ENCODE results near the gene SEC61G.

Gene SEC61G

GRCh38 chr7:54757711-54758110 lies 1.3 kb downstream of the SEC61G start:
- DNase-seq, result no peak

- DNase-seq, result no peak
These were observed 9.8 kb downstream of the SEC61G start for GRCh38 chr7:54749200-54749599.

GRCh38 chr7:54747234-54747633 lies 11.8 kb downstream of the SEC61G start:
- DNase-seq, result no peak

- no peak for DNase-seq
These were observed 15.4 kb downstream of the SEC61G start for GRCh38 chr7:54743580-54743979.

- no peak for DNase-seq
These were observed 20.3 kb downstream of the SEC61G start for GRCh38 chr7:54738737-54739136.

GRCh38 chr7:54729107-54729506 lies 29.9 kb downstream of the SEC61G start:
- DNase-seq, result no peak

GRCh38 chr7:54728411-54728810 lies 30.6 kb downstream of the SEC61G start:
- no peak for DNase-seq

GRCh38 chr7:54725255-54725654 lies 33.8 kb downstream of the SEC61G start:
- no peak for DNase-seq

- DNase-seq, result no peak
These were observed 36.5 kb downstream of the SEC61G start for GRCh38 chr7:54722502-54722901.

GRCh38 chr7:54722026-54722425 lies 37.0 kb downstream of the SEC61G start:
- no peak for DNase-seq

- DNase-seq, result no peak
These were observed 39.0 kb downstream of the SEC61G start for GRCh38 chr7:54719974-54720373.

GRCh38 chr7:54719425-54719824 lies 39.6 kb downstream of the SEC61G start:
- no peak for DNase-seq

- DNase-seq, result no peak
These were observed 46.2 kb downstream of the SEC61G start for GRCh38 chr7:54712820-54713219.

- no peak for DNase-seq
These were observed 47.0 kb downstream of the SEC61G start for GRCh38 chr7:54711900-54712595.

- DNase-seq, result no peak
These were observed 49.7 kb downstream of the SEC61G start for GRCh38 chr7:54709283-54709682.

- no peak for DNase-seq
These were observed 53.6 kb downstream of the SEC61G start for GRCh38 chr7:54705436-54705835.

- no peak for DNase-seq
These were observed 54.2 kb downstream of the SEC61G start for GRCh38 chr7:54704851-54705250.
